CD14-positive monocyte (primary cell): ENCODE data around the gene PADI4. TPM values are rescaled to one million over a fixed set of nuclear protein-coding genes. Genes with fewer than 3 reads are reported as not detected.

Source experiments
- DNase-seq, 3 donors: peaks; one replicate each; pipeline ENCODE4 v3.0.0-alpha.2; 2011 to 2022
- H2AFZ ChIP-seq: 2 replicates; pipeline ENCODE4 v1.6.0; 2012; ENCODE audit warnings: mild to moderate bottlenecking, low read depth, low read length, inconsistent platforms; ENCODE audit not compliant: insufficient read depth, poor library complexity, severe bottlenecking
- H3K27ac ChIP-seq, 2 donors: 1 replicate in 1 of 2; 2 replicates in 1 of 2; pipeline ENCODE4 v1.5.1; 2012 to 2013; ENCODE audit warnings: low read length in 2 of 2, control low read depth in 1 of 2, inconsistent platforms in 1 of 2, low read depth in 1 of 2, mild to moderate bottlenecking in 1 of 2
- H3K27me3 ChIP-seq, 2 donors: one replicate each; pipeline versions ENCODE4 v1.6.0 to v1.6.1; 2011 to 2013; ENCODE audit warnings: low read length in 2 of 2; ENCODE audit not compliant: control insufficient read depth in 2 of 2, insufficient read depth in 2 of 2
- H3K36me3 ChIP-seq, 2 donors: replicated peaks in 1 of 2; 1 replicate in 1 of 2; 2 replicates in 1 of 2; pipeline versions ENCODE4 v1.5.1 to v1.6.1; 2012 to 2013; ENCODE audit warnings: low read length in 2 of 2, control low read depth in 1 of 2, inconsistent platforms in 1 of 2, mild to moderate bottlenecking in 1 of 2; ENCODE audit not compliant: insufficient read depth in 2 of 2, control insufficient read depth in 1 of 2
- H3K4me1 ChIP-seq, 2 donors: 1 replicate in 1 of 2; 2 replicates in 1 of 2; pipeline versions ENCODE4 v1.5.1 to v1.6.1; 2012 to 2013; ENCODE audit warnings: low read length in 2 of 2, control low read depth in 1 of 2, inconsistent platforms in 1 of 2, mild to moderate bottlenecking in 1 of 2, moderate library complexity in 1 of 2; ENCODE audit not compliant: insufficient read depth in 2 of 2, control insufficient read depth in 1 of 2
- H3K4me2 ChIP-seq: replicated peaks from 2 replicates; pipeline ENCODE3; 2012; ENCODE audit warnings: low read length, moderate library complexity, mild to moderate bottlenecking; ENCODE audit not compliant: poor library complexity, severe bottlenecking; ENCODE audit errors: extremely low read depth
- H3K4me3 ChIP-seq, 3 experiments: fragments of 200-600 bp in 1 of 3; sonication (generic) in 1 of 3; replicated peaks in 1 of 3; 1 replicate in 2 of 3; 2 replicates in 1 of 3; pipeline ENCODE4 v1.5.1; 2011 to 2013; ENCODE audit warnings: low read length in 3 of 3, mild to moderate bottlenecking in 3 of 3, control low read depth in 2 of 3, low read depth in 2 of 3, inconsistent platforms in 1 of 3, moderate library complexity in 1 of 3
- H3K79me2 ChIP-seq: 2 replicates; pipeline ENCODE4 v1.6.0; 2012; ENCODE audit warnings: mild to moderate bottlenecking, control low read depth, inconsistent platforms, low read length, moderate library complexity; ENCODE audit not compliant: insufficient read depth
- H3K9ac ChIP-seq: 2 replicates; pipeline ENCODE4 v1.6.0; 2017; ENCODE audit warnings: low read length, mild to moderate bottlenecking; ENCODE audit not compliant: insufficient read depth, poor library complexity, severe bottlenecking
- H3K9me3 ChIP-seq, 2 donors: replicated peaks in 1 of 2; 1 replicate in 1 of 2; 2 replicates in 1 of 2; pipeline versions ENCODE4 v1.5.1 to v1.6.1; 2012 to 2013; ENCODE audit warnings: low read length in 2 of 2, control low read depth in 1 of 2; ENCODE audit not compliant: control insufficient read depth in 1 of 2, insufficient read depth in 1 of 2
- H4K20me1 ChIP-seq: 2 replicates; pipeline ENCODE4 v1.6.0; 2012; ENCODE audit warnings: mild to moderate bottlenecking, low read length, control low read depth, moderate library complexity; ENCODE audit not compliant: insufficient read depth
- H3K27ac Mint-ChIP-seq, 7 donors: one replicate each; pipeline ENCODE4 v1.8.0; 2020; ENCODE audit warnings: mild to moderate bottlenecking in 7 of 7, mixed read lengths in 7 of 7, moderate library complexity in 6 of 7, inconsistent platforms in 2 of 7
- H3K27me3 Mint-ChIP-seq, 3 donors: one replicate each; pipeline ENCODE4 v1.8.0; 2021 to 2022; ENCODE audit warnings: low read depth in 3 of 3, mild to moderate bottlenecking in 3 of 3, mixed read lengths in 3 of 3, moderate library complexity in 3 of 3, inconsistent platforms in 1 of 3
- H3K36me3 Mint-ChIP-seq, 2 donors: one replicate each; pipeline ENCODE4 v1.8.0; 2020; ENCODE audit warnings: mixed read lengths in 2 of 2, inconsistent platforms in 1 of 2, mild to moderate bottlenecking in 1 of 2
- H3K4me1 Mint-ChIP-seq: one replicate; pipeline ENCODE4 v1.8.0; 2020; ENCODE audit warnings: mild to moderate bottlenecking, mixed read lengths
- H3K4me3 Mint-ChIP-seq, 2 donors: one replicate each; pipeline ENCODE4 v1.8.0; 2020; ENCODE audit warnings: mild to moderate bottlenecking in 2 of 2, mixed read lengths in 2 of 2, moderate library complexity in 1 of 2
- H3K9me3 Mint-ChIP-seq, 7 donors: one replicate each; pipeline ENCODE4 v1.8.0; 2020 to 2022; ENCODE audit warnings: mixed read lengths in 7 of 7, mild to moderate bottlenecking in 6 of 7, moderate library complexity in 6 of 7, inconsistent platforms in 2 of 7
- CTCF ChIP-seq: fragments of 200-600 bp; IDR thresholded peaks from one replicate; pipeline ENCODE4 v1.8.0; 2022; ENCODE audit warnings: antibody characterized with exemption, mild to moderate bottlenecking
- WGBS: methylation state at CpG from one replicate; pipeline ENCODE4 v1.1.5; 2013; ENCODE audit warnings: missing lambda C conversion rate; ENCODE audit not compliant: insufficient coverage; 5-methylcytosine and 5-hydroxymethylcytosine counted together
- intact Hi-C, 2 donors: fragments of 100-400 bp; cut with micrococcal nuclease; formaldehyde crosslinking; loops; one replicate each; pipeline versions ENCODE4 v1.15.0 to v1.15.1; 2023
- polyA plus RNA-seq, 3 donors: library from polyadenylated mRNA; depleted of rRNA in 1 of 3; unstranded in 2 of 3; stranded (reverse) in 1 of 3; fragments of 300-500 nt in 2 of 3; fragments of >200 nt in 1 of 3; fragmentation: Illumina TruSeq in 2 of 3; gene quantifications; 1 replicate in 2 of 3; 2 replicates in 1 of 3; pipeline ENCODE4 v1.2.3, GENCODE V29; 2012 to 2021

The PADI4 gene
- polyA plus RNA-seq, 3 donors = 160 to 356 (median 164) TPM

GRCh38 chr1:17365293-17365692 is 57.3 kb downstream of the PADI4 start:
- DNase-seq = peak; percentile 64 to 83 (median 80)
- H3K27me3 Mint-ChIP-seq = peaks cover 2 to 4% (median 3%) of the 10 kb centered on the region in 3 donors
- H3K4me2 ChIP-seq = peak overlapping the region; percentile 9
- peaks cover 16 to 31% of the 10 kb centered on the region in 2 donors for H3K36me3 ChIP-seq
- peak overlapping the region in 1 of 2 donors; percentile 46 for H3K4me3 Mint-ChIP-seq
- H3K27ac Mint-ChIP-seq = peak overlapping the region; percentile 78 to 91 (median 84)
- peaks cover 20 to 38% of the 10 kb centered on the region in 2 donors for H3K36me3 Mint-ChIP-seq
- H3K79me2 ChIP-seq = no peaks in the 10 kb centered on the region
- peak overlapping the region; percentile 40 to 55 for H3K27ac ChIP-seq
- H3K9me3 ChIP-seq = no peaks in the 10 kb centered on the region
- WGBS = 0% methylated on average over 1 of the region's 3 CpGs
- peaks cover 0 to 5% (median 0%) of the 10 kb centered on the region in 7 donors for H3K9me3 Mint-ChIP-seq
- peaks cover 14% of the 10 kb centered on the region for H3K4me1 Mint-ChIP-seq
- no peaks in the 10 kb centered on the region for H4K20me1 ChIP-seq
- no peak overlapping the region for H3K4me3 ChIP-seq
- peaks cover 13 to 18% of the 10 kb centered on the region in 2 donors for H3K4me1 ChIP-seq
- intact Hi-C loops = no loop called here
- no peaks in the 10 kb centered on the region for H3K27me3 ChIP-seq
- TF ChIP-seq CTCF = no peak
- no peak overlapping the region for H3K9ac ChIP-seq
- no peak overlapping the region for H2AFZ ChIP-seq

- no peak overlapping the region for H3K4me2 ChIP-seq
- TF ChIP-seq CTCF = no peak
- H3K27me3 Mint-ChIP-seq = peaks cover 2 to 6% (median 5%) of the 10 kb centered on the region in 3 donors
These were observed 61.5 kb downstream of the PADI4 start for GRCh38 chr1:17369466-17369865.

More at GRCh38 chr1:17369466-17369865, 61.5 kb downstream of the PADI4 start:
- Mint-ChIP-seq H3K27ac (no peak overlapping the region), H3K36me3 (no peaks in the 10 kb centered on the region), H3K4me3 (no peak overlapping the region), H3K4me1 (peaks cover 14% of the 10 kb centered on the region), H3K9me3 (peaks cover 0 to 2% (median 0%) of the 10 kb centered on the region in 7 donors)
- WGBS = 87% methylated on average over 4 of the region's 9 CpGs
- Histone ChIP-seq H4K20me1 (no peaks in the 10 kb centered on the region), H3K9ac (no peak overlapping the region), H3K9me3 (no peaks in the 10 kb centered on the region), H3K4me1 (peaks cover 13 to 17% of the 10 kb centered on the region in 2 donors), H3K27ac (no peak overlapping the region), H3K27me3 (no peaks in the 10 kb centered on the region), H3K4me3 (no peak overlapping the region), H2AFZ (no peak overlapping the region), H3K36me3 (no peaks in the 10 kb centered on the region), H3K79me2 (no peaks in the 10 kb centered on the region)
- intact Hi-C loops = no loop called here
- no peak for DNase-seq
